Measurements from ENCODE around the gene ATP5F1D. TPM values are rescaled to one million over a fixed set of nuclear protein-coding genes. Genes with fewer than 3 reads are reported as not detected.

Gene ATP5F1D
- total and polyA plus RNA-seq, 9 donors = 99.2 to 211 (median 165) TPM

GRCh38 chr19:1290196-1290702 lies 48.7 kb downstream of the ATP5F1D start:
- Histone ChIP-seq H3K9me3 (replicated peaks; ENCODE audit: control insufficient read depth, low read depth, low read length) (no peaks in the 10 kb centered on the region), H3K27ac (ENCODE audit: low read length) (no peak overlapping the region), H3K4me3 (ENCODE audit: low read length) (no peak overlapping the region), H3K4me1 (ENCODE audit: control insufficient read depth, insufficient read depth, low read length) (peaks cover 33% of the 10 kb centered on the region), H3K27me3 (ENCODE audit: control insufficient read depth, insufficient read depth, low read length) (peaks cover 51% of the 10 kb centered on the region), H3K36me3 (ENCODE audit: control insufficient read depth, insufficient read depth, low read length) (no peaks in the 10 kb centered on the region)
- 64% methylated on average over 14 of the region's 24 CpGs for WGBS (ENCODE audit: insufficient coverage)
- DNase-seq = no peak

GRCh38 chr19:1290703-1291651 lies 49.4 kb downstream of the ATP5F1D start:
- no peak for DNase-seq
- 63% methylated on average over 38 of the region's 40 CpGs for WGBS (ENCODE audit: insufficient coverage)
- H3K27me3 ChIP-seq (ENCODE audit: control insufficient read depth, insufficient read depth, low read length) = peaks cover 50% of the 10 kb centered on the region

DNA sequence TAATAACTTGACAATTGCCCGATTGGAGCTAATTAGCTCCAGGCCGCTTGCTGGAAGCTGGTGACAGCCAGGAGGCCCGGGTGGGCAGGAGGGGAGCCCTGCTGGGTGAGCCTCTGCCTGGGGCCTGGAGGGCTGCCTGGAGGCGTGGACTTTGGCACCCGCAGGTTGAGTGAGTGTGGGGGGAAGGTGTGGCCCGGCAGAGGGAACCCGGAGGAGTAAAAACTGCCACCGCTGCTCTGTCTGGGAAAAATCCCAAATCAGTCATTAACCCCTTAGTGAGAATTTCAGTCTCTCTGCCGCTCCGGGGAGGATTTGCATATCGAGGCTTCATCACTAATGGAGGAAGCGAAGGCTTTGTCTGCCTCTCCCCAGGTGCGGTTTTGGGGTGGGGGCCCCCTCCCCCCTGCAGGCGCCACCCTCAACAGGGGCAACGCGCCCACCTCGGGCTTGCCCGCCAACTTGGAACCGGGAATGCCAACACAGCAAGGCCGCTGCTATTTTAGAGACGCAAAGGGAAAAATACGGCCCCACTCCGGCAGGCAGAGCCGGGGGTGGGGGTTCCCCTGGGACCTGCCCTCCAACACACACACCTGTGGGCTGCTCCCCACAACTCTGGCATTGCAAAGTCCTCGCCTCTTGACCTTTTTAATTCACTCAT lies 50.3 kb downstream of the ATP5F1D start:
- no peak overlapping the region for H3K27ac ChIP-seq (ENCODE audit: low read length)
- H3K4me1 ChIP-seq (ENCODE audit: control insufficient read depth, insufficient read depth, low read length) = peaks cover 29% of the 10 kb centered on the region
- 47% methylated on average over 19 of the region's 25 CpGs for WGBS (ENCODE audit: insufficient coverage)
- no peaks in the 10 kb centered on the region for H3K9me3 ChIP-seq (replicated peaks; ENCODE audit: control insufficient read depth, low read depth, low read length)
- no peaks in the 10 kb centered on the region for H3K36me3 ChIP-seq (ENCODE audit: control insufficient read depth, insufficient read depth, low read length)
- H3K4me3 ChIP-seq (ENCODE audit: low read length) = no peak overlapping the region
- DNase-seq = no peak
- H3K27me3 ChIP-seq (ENCODE audit: control insufficient read depth, insufficient read depth, low read length) = peaks cover 43% of the 10 kb centered on the region

More at GRCh38 chr19:1290703-1291651, 49.4 kb downstream of the ATP5F1D start:
- Histone ChIP-seq H3K4me1 (ENCODE audit: control insufficient read depth, insufficient read depth, low read length) (peaks cover 35% of the 10 kb centered on the region), H3K4me3 (ENCODE audit: low read length) (no peak overlapping the region), H3K9me3 (replicated peaks; ENCODE audit: control insufficient read depth, low read depth, low read length) (no peaks in the 10 kb centered on the region), H3K27ac (ENCODE audit: low read length) (no peak overlapping the region), H3K36me3 (ENCODE audit: control insufficient read depth, insufficient read depth, low read length) (no peaks in the 10 kb centered on the region)

- Histone ChIP-seq H3K36me3 (ENCODE audit: control insufficient read depth, insufficient read depth, low read length) (no peaks in the 10 kb centered on the region), H3K4me3 (ENCODE audit: low read length) (no peak overlapping the region), H3K4me1 (ENCODE audit: control insufficient read depth, insufficient read depth, low read length) (peaks cover 22% of the 10 kb centered on the region), H3K9me3 (replicated peaks; ENCODE audit: control insufficient read depth, low read depth, low read length) (no peaks in the 10 kb centered on the region), H3K27ac (ENCODE audit: low read length) (no peak overlapping the region), H3K27me3 (ENCODE audit: control insufficient read depth, insufficient read depth, low read length) (peaks cover 36% of the 10 kb centered on the region)
- 68% methylated on average over 17 of the region's 17 CpGs for WGBS (ENCODE audit: insufficient coverage)
- DNase-seq = no peak
Observed at GRCh38 chr19:1292419-1293151, 51.0 kb downstream of the ATP5F1D start.

- no peak overlapping the region for H3K27ac ChIP-seq (ENCODE audit: low read length)
- peaks cover 29% of the 10 kb centered on the region for H3K27me3 ChIP-seq (ENCODE audit: control insufficient read depth, insufficient read depth, low read length)
- DNase-seq = no peak
- no peak overlapping the region for H3K4me3 ChIP-seq (ENCODE audit: low read length)
- peaks cover 18% of the 10 kb centered on the region for H3K4me1 ChIP-seq (ENCODE audit: control insufficient read depth, insufficient read depth, low read length)
- H3K9me3 ChIP-seq (replicated peaks; ENCODE audit: control insufficient read depth, low read depth, low read length) = no peaks in the 10 kb centered on the region
- no peaks in the 10 kb centered on the region for H3K36me3 ChIP-seq (ENCODE audit: control insufficient read depth, insufficient read depth, low read length)
- WGBS (ENCODE audit: insufficient coverage) = 63% methylated on average over 26 of the region's 35 CpGs
Observed at GRCh38 chr19:1293782-1294604, 52.4 kb downstream of the ATP5F1D start.

Other genes with a start within 250 kb of the ATP5F1D start
- gene GRIN3B, start 241.3 kb upstream of the ATP5F1D start, total RNA-seq = not detected
- under 1 TPM; 0.11 to 0.58 (median 0.30) TPM for gene GRIN3B, start 241.3 kb upstream of the ATP5F1D start, polyA plus RNA-seq (ENCODE audit: insufficient read depth in 1 of 8, insufficient read length in 8 of 8, low replicate concordance in 1 of 8)
- 60.5 TPM for gene TMEM259, start 220.6 kb upstream of the ATP5F1D start, total RNA-seq
- gene TMEM259, start 220.6 kb upstream of the ATP5F1D start, polyA plus RNA-seq (ENCODE audit: insufficient read depth in 1 of 8, insufficient read length in 8 of 8, low replicate concordance in 1 of 8) = 100 to 1,000 TPM in 3 of 8 donors, 10 to 100 TPM in 5; 73.8 to 115 (median 87.3) TPM
- gene RNU6-2, start 220.2 kb upstream of the ATP5F1D start, total RNA-seq = not detected
- not detected for gene RNU6-2, start 220.2 kb upstream of the ATP5F1D start, polyA plus RNA-seq (ENCODE audit: insufficient read depth in 1 of 8, insufficient read length in 8 of 8, low replicate concordance in 1 of 8)
- 31.3 TPM for gene CNN2, start 215.1 kb upstream of the ATP5F1D start, total RNA-seq
- 10 to 100 TPM; 51.3 to 64.9 (median 54.3) TPM for gene CNN2, start 215.1 kb upstream of the ATP5F1D start, polyA plus RNA-seq (ENCODE audit: insufficient read depth in 1 of 8, insufficient read length in 8 of 8, low replicate concordance in 1 of 8)
- 8.9 TPM for gene ABCA7, start 201.6 kb upstream of the ATP5F1D start, total RNA-seq
- gene ABCA7, start 201.6 kb upstream of the ATP5F1D start, polyA plus RNA-seq (ENCODE audit: insufficient read depth in 1 of 8, insufficient read length in 8 of 8, low replicate concordance in 1 of 8) = 10 to 100 TPM in 7 of 8 donors, 1 to 10 TPM in 1; 7.9 to 23.0 (median 15.6) TPM
- 5.0 TPM for gene ARHGAP45, start 174.6 kb upstream of the ATP5F1D start, total RNA-seq
- gene ARHGAP45, start 174.6 kb upstream of the ATP5F1D start, polyA plus RNA-seq (ENCODE audit: insufficient read depth in 1 of 8, insufficient read length in 8 of 8, low replicate concordance in 1 of 8) = 10 to 100 TPM in 7 of 8 donors, 1 to 10 TPM in 1; 8.6 to 13.1 (median 11.2) TPM
- gene POLR2E, start 146.4 kb upstream of the ATP5F1D start, total RNA-seq = 69.6 TPM
- gene POLR2E, start 146.4 kb upstream of the ATP5F1D start, polyA plus RNA-seq (ENCODE audit: insufficient read depth in 1 of 8, insufficient read length in 8 of 8, low replicate concordance in 1 of 8) = 100 to 1,000 TPM; 117 to 149 (median 133) TPM
- 145 TPM for gene GPX4, start 137.8 kb upstream of the ATP5F1D start, total RNA-seq
- 100 to 1,000 TPM; 156 to 203 (median 163) TPM for gene GPX4, start 137.8 kb upstream of the ATP5F1D start, polyA plus RNA-seq (ENCODE audit: insufficient read depth in 1 of 8, insufficient read length in 8 of 8, low replicate concordance in 1 of 8)
- 7.4 TPM for gene SBNO2, start 67.5 kb upstream of the ATP5F1D start, total RNA-seq
- 10 to 100 TPM in 6 of 8 donors, 1 to 10 TPM in 2; 8.8 to 16.7 (median 12.4) TPM for gene SBNO2, start 67.5 kb upstream of the ATP5F1D start, polyA plus RNA-seq (ENCODE audit: insufficient read depth in 1 of 8, insufficient read length in 8 of 8, low replicate concordance in 1 of 8)
- 46.9 TPM for gene STK11, start 36.0 kb upstream of the ATP5F1D start, total RNA-seq
- 10 to 100 TPM; 45.3 to 59.1 (median 56.8) TPM for gene STK11, start 36.0 kb upstream of the ATP5F1D start, polyA plus RNA-seq (ENCODE audit: insufficient read depth in 1 of 8, insufficient read length in 8 of 8, low replicate concordance in 1 of 8)
- 0.84 TPM for gene CBARP, start 3.7 kb upstream of the ATP5F1D start, total RNA-seq
- gene CBARP, start 3.7 kb upstream of the ATP5F1D start, polyA plus RNA-seq (ENCODE audit: insufficient read depth in 1 of 8, insufficient read length in 8 of 8, low replicate concordance in 1 of 8) = 1 to 10 TPM; 1.1 to 2.9 (median 1.9) TPM
- gene MIDN, start 6.8 kb downstream of the ATP5F1D start, total RNA-seq = 9.2 TPM
- 10 to 100 TPM; 27.8 to 54.7 (median 41.0) TPM for gene MIDN, start 6.8 kb downstream of the ATP5F1D start, polyA plus RNA-seq (ENCODE audit: insufficient read depth in 1 of 8, insufficient read length in 8 of 8, low replicate concordance in 1 of 8)
- 402 TPM for gene CIRBP, start 27.6 kb downstream of the ATP5F1D start, total RNA-seq
- gene CIRBP, start 27.6 kb downstream of the ATP5F1D start, polyA plus RNA-seq (ENCODE audit: insufficient read depth in 1 of 8, insufficient read length in 8 of 8, low replicate concordance in 1 of 8) = 100 to 1,000 TPM; 505 to 613 (median 556) TPM
- 14.0 TPM for gene FAM174C, start 33.8 kb downstream of the ATP5F1D start, total RNA-seq
- 10 to 100 TPM; 11.6 to 17.8 (median 15.1) TPM for gene FAM174C, start 33.8 kb downstream of the ATP5F1D start, polyA plus RNA-seq (ENCODE audit: insufficient read depth in 1 of 8, insufficient read length in 8 of 8, low replicate concordance in 1 of 8)
- 1.1 TPM for gene EFNA2, start 44.1 kb downstream of the ATP5F1D start, total RNA-seq
- 1 to 10 TPM in 7 of 8 donors, under 1 TPM in 1; 0.42 to 4.5 (median 2.5) TPM for gene EFNA2, start 44.1 kb downstream of the ATP5F1D start, polyA plus RNA-seq (ENCODE audit: insufficient read depth in 1 of 8, insufficient read length in 8 of 8, low replicate concordance in 1 of 8)
- 73.5 TPM for gene NDUFS7, start 142.2 kb downstream of the ATP5F1D start, total RNA-seq
- 100 to 1,000 TPM in 1 of 8 donors, 10 to 100 TPM in 7; 67.7 to 106 (median 89.7) TPM for gene NDUFS7, start 142.2 kb downstream of the ATP5F1D start, polyA plus RNA-seq (ENCODE audit: insufficient read depth in 1 of 8, insufficient read length in 8 of 8, low replicate concordance in 1 of 8)
- 115 TPM for gene GAMT, start 159.8 kb downstream of the ATP5F1D start, total RNA-seq
- gene GAMT, start 159.8 kb downstream of the ATP5F1D start, polyA plus RNA-seq (ENCODE audit: insufficient read depth in 1 of 8, insufficient read length in 8 of 8, low replicate concordance in 1 of 8) = 100 to 1,000 TPM; 149 to 232 (median 209) TPM
- gene DAZAP1, start 165.8 kb downstream of the ATP5F1D start, total RNA-seq = 41.0 TPM
- 10 to 100 TPM; 61.0 to 80.2 (median 69.6) TPM for gene DAZAP1, start 165.8 kb downstream of the ATP5F1D start, polyA plus RNA-seq (ENCODE audit: insufficient read depth in 1 of 8, insufficient read length in 8 of 8, low replicate concordance in 1 of 8)
- 973 TPM for gene RPS15, start 196.6 kb downstream of the ATP5F1D start, total RNA-seq
- 1,000 to 10,000 TPM; 1,073 to 1,562 (median 1,234) TPM for gene RPS15, start 196.6 kb downstream of the ATP5F1D start, polyA plus RNA-seq (ENCODE audit: insufficient read depth in 1 of 8, insufficient read length in 8 of 8, low replicate concordance in 1 of 8)
- gene APC2, start 208.4 kb downstream of the ATP5F1D start, total RNA-seq = 0.40 TPM
- gene APC2, start 208.4 kb downstream of the ATP5F1D start, polyA plus RNA-seq (ENCODE audit: insufficient read depth in 1 of 8, insufficient read length in 8 of 8, low replicate concordance in 1 of 8) = 1 to 10 TPM in 6 of 8 donors, under 1 TPM in 2; 0.87 to 1.3 (median 1.1) TPM
- gene C19orf25, start 237.5 kb downstream of the ATP5F1D start, total RNA-seq = 21.2 TPM
- 10 to 100 TPM; 17.5 to 23.9 (median 20.5) TPM for gene C19orf25, start 237.5 kb downstream of the ATP5F1D start, polyA plus RNA-seq (ENCODE audit: insufficient read depth in 1 of 8, insufficient read length in 8 of 8, low replicate concordance in 1 of 8)
- gene PCSK4, start 248.6 kb downstream of the ATP5F1D start, total RNA-seq = 0.84 TPM
- 1 to 10 TPM in 4 of 8 donors, under 1 TPM in 4; 0.76 to 3.1 (median 1.2) TPM for gene PCSK4, start 248.6 kb downstream of the ATP5F1D start, polyA plus RNA-seq (ENCODE audit: insufficient read depth in 1 of 8, insufficient read length in 8 of 8, low replicate concordance in 1 of 8)
- gene REEP6, start 249.4 kb downstream of the ATP5F1D start, total RNA-seq = 0.58 TPM
- gene REEP6, start 249.4 kb downstream of the ATP5F1D start, polyA plus RNA-seq (ENCODE audit: insufficient read depth in 1 of 8, insufficient read length in 8 of 8, low replicate concordance in 1 of 8) = 10 to 100 TPM in 1 of 8 donors, 1 to 10 TPM in 7; 1.5 to 11.9 (median 2.0) TPM

Data from muscle of leg (tissue), 11 donors.